HepG2 (cell line): Measurements from ENCODE around the gene COLEC12. TPM values are rescaled to one million over a fixed set of nuclear protein-coding genes. Genes with fewer than 3 reads are reported as not detected.

Experiments used
- ATF7-NPFF ChIP-seq: sonication (generic); formaldehyde crosslinking; IDR thresholded peaks from 2 replicates; pipeline ENCODE4 v1.8.1; 2023; ENCODE audit warnings: mild to moderate bottlenecking, low read depth, missing genetic modification reagents, moderate library complexity
- GABPA ChIP-seq, 2 experiments: IDR thresholded peaks; 2 replicates each; pipeline ENCODE4 v1.6.1; 2011 to 2016; ENCODE audit warnings: low read depth in 2 of 2, low read length in 1 of 2, missing biosample characterization in 1 of 2, missing genetic modification characterization in 1 of 2
- MAFG ChIP-seq: sonication (generic); formaldehyde crosslinking; IDR thresholded peaks from 2 replicates; pipeline ENCODE4 v1.5.1; 2020; ENCODE audit warnings: mild to moderate bottlenecking, missing genetic modification reagents
- MEIS2 ChIP-seq: sonication (generic); formaldehyde crosslinking; IDR thresholded peaks from 2 replicates; pipeline ENCODE4 v1.9.0; 2021; ENCODE audit warnings: mild to moderate bottlenecking, missing genetic modification reagents
- MTA1 ChIP-seq: sonication (generic); formaldehyde crosslinking; IDR thresholded peaks from 2 replicates; pipeline ENCODE4 v1.4.0; 2020; ENCODE audit warnings: missing genetic modification reagents, mild to moderate bottlenecking, borderline replicate concordance
- YY1 ChIP-seq: IDR thresholded peaks from 2 replicates; pipeline ENCODE4 v1.6.1; 2011; ENCODE audit warnings: low read length, low read depth, moderate library complexity, mild to moderate bottlenecking; ENCODE audit not compliant: insufficient read depth, insufficient replicate concordance
- polyA plus RNA-seq, 8 experiments: library from polyadenylated mRNA; depleted of rRNA in 3 of 8; stranded (reverse) in 7 of 8; unstranded in 1 of 8; fragments of >200 nt; fragmentation: Illumina TruSeq in 4 of 8; extraction: Trizol in 4 of 8; gene quantifications; 2 replicates each; pipeline versions ENCODE4 v1.2.1 to v1.2.3, GENCODE V29; 2011 to 2016; ENCODE audit warnings: low read depth in 4 of 8, missing spikeins in 1 of 8, mixed read lengths in 1 of 8; ENCODE audit not compliant: insufficient read depth in 1 of 8
- total RNA-seq, 5 experiments: library from RNA; depleted of rRNA; stranded (reverse); fragments of >200 nt; fragmentation: Illumina TruSeq; extraction: Trizol; gene quantifications; 2 replicates each; pipeline ENCODE4 v1.2.3, GENCODE V29; 2016; ENCODE audit warnings: low read depth in 1 of 5
- TF ChIP-seq, protein P1 (sequence below): sonication (generic); formaldehyde crosslinking; IDR thresholded peaks from 2 replicates; pipeline ENCODE4 v1.5.1; 2020; ENCODE audit warnings: mild to moderate bottlenecking, missing genetic modification reagents, moderate library complexity
- TF ChIP-seq, protein P2 (sequence below): IDR thresholded peaks from 2 replicates; pipeline ENCODE4 v1.6.1; 2016; ENCODE audit warnings: low read depth, missing genetic modification reagents, missing compliant biosample characterization
- TF ChIP-seq, protein P3 (sequence below): sonication (generic); formaldehyde crosslinking; IDR thresholded peaks from 2 replicates; pipeline ENCODE4 v1.5.0; 2020; ENCODE audit warnings: mild to moderate bottlenecking, missing genetic modification reagents, moderate library complexity

Gene COLEC12
- total and polyA plus RNA-seq, 2 of the 13 experiments (the other 11 are each of a cell fraction or from before 2014, with no cell fraction given) = 0.02 to 0.11 TPM

DNA sequence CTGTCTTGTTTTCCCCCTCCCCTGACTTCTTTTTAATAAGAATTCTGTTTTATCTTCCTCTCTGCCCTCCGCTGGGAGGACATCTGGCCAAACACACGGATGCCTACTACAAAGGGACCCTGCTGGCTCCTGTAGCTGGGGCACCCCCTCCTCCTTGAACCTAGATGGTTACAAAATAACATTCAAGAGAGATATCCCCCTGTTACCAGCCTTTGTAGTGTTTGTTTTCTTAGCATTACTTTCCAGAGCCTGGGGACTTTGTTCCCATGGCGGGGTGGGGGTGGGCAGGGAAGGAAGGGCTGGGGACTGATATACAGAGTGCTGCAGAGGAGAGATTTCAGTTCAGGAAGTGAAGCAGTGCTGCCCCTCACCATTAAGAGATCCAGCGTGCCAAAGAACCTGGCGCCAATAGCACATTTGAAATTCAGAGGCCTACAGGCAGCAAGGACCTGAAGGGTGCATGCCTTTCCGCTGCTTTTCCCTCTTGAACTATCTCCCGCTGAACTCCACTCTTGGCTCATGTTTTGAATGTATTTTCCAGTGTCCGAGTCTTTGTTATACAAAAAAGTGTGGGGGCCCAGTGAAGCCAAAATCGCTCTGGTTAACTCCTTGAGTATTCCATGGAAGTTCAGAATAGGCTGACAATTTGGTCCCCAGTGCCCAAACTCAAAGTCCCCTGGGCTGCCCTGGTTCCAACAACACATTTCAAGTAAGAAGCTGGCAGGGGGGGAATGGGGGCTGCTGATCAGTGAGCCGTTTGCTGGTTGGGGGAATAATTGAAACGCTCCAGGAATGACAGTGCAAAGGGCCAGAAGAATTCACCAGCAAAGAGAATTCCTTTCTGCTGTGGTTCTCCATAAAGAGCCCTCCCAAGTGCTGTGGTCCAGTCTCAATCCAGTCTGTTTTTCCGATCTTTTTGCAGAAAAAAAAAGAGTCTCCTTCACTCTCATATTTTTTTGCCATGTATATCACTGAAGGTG, 137.9 kb downstream of the COLEC12 start (continued):
- TF ChIP-seq, protein P1, sequence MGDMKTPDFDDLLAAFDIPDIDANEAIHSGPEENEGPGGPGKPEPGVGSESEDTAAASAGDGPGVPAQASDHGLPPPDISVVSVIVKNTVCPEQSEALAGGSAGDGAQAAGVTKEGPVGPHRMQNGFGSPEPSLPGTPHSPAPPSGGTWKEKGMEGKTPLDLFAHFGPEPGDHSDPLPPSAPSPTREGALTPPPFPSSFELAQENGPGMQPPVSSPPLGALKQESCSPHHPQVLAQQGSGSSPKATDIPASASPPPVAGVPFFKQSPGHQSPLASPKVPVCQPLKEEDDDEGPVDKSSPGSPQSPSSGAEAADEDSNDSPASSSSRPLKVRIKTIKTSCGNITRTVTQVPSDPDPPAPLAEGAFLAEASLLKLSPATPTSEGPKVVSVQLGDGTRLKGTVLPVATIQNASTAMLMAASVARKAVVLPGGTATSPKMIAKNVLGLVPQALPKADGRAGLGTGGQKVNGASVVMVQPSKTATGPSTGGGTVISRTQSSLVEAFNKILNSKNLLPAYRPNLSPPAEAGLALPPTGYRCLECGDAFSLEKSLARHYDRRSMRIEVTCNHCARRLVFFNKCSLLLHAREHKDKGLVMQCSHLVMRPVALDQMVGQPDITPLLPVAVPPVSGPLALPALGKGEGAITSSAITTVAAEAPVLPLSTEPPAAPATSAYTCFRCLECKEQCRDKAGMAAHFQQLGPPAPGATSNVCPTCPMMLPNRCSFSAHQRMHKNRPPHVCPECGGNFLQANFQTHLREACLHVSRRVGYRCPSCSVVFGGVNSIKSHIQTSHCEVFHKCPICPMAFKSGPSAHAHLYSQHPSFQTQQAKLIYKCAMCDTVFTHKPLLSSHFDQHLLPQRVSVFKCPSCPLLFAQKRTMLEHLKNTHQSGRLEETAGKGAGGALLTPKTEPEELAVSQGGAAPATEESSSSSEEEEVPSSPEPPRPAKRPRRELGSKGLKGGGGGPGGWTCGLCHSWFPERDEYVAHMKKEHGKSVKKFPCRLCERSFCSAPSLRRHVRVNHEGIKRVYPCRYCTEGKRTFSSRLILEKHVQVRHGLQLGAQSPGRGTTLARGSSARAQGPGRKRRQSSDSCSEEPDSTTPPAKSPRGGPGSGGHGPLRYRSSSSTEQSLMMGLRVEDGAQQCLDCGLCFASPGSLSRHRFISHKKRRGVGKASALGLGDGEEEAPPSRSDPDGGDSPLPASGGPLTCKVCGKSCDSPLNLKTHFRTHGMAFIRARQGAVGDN = 0 out of 2 replicates have a peak, but pooled peaks have one; percentile 4
- TF ChIP-seq, protein P2, sequence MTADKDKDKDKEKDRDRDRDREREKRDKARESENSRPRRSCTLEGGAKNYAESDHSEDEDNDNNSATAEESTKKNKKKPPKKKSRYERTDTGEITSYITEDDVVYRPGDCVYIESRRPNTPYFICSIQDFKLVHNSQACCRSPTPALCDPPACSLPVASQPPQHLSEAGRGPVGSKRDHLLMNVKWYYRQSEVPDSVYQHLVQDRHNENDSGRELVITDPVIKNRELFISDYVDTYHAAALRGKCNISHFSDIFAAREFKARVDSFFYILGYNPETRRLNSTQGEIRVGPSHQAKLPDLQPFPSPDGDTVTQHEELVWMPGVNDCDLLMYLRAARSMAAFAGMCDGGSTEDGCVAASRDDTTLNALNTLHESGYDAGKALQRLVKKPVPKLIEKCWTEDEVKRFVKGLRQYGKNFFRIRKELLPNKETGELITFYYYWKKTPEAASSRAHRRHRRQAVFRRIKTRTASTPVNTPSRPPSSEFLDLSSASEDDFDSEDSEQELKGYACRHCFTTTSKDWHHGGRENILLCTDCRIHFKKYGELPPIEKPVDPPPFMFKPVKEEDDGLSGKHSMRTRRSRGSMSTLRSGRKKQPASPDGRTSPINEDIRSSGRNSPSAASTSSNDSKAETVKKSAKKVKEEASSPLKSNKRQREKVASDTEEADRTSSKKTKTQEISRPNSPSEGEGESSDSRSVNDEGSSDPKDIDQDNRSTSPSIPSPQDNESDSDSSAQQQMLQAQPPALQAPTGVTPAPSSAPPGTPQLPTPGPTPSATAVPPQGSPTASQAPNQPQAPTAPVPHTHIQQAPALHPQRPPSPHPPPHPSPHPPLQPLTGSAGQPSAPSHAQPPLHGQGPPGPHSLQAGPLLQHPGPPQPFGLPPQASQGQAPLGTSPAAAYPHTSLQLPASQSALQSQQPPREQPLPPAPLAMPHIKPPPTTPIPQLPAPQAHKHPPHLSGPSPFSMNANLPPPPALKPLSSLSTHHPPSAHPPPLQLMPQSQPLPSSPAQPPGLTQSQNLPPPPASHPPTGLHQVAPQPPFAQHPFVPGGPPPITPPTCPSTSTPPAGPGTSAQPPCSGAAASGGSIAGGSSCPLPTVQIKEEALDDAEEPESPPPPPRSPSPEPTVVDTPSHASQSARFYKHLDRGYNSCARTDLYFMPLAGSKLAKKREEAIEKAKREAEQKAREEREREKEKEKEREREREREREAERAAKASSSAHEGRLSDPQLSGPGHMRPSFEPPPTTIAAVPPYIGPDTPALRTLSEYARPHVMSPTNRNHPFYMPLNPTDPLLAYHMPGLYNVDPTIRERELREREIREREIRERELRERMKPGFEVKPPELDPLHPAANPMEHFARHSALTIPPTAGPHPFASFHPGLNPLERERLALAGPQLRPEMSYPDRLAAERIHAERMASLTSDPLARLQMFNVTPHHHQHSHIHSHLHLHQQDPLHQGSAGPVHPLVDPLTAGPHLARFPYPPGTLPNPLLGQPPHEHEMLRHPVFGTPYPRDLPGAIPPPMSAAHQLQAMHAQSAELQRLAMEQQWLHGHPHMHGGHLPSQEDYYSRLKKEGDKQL (CRISPR knock-in tag) = peak; percentile 45; the same call in 1 of the 2 replicates
- TF ChIP-seq, protein P3, sequence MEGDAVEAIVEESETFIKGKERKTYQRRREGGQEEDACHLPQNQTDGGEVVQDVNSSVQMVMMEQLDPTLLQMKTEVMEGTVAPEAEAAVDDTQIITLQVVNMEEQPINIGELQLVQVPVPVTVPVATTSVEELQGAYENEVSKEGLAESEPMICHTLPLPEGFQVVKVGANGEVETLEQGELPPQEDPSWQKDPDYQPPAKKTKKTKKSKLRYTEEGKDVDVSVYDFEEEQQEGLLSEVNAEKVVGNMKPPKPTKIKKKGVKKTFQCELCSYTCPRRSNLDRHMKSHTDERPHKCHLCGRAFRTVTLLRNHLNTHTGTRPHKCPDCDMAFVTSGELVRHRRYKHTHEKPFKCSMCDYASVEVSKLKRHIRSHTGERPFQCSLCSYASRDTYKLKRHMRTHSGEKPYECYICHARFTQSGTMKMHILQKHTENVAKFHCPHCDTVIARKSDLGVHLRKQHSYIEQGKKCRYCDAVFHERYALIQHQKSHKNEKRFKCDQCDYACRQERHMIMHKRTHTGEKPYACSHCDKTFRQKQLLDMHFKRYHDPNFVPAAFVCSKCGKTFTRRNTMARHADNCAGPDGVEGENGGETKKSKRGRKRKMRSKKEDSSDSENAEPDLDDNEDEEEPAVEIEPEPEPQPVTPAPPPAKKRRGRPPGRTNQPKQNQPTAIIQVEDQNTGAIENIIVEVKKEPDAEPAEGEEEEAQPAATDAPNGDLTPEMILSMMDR (CRISPR knock-in tag) = 0 out of 2 replicates have a peak, but pooled peaks have one; percentile 5
- TF ChIP-seq ATF7-NPFF (no peak), MAFG (CRISPR knock-in tag) (no peak), YY1 (peak; percentile 26), GABPA (IDR thresholded peaks at IDR 0.05; ENCODE audit: low read depth, low read length) (no peak), GABPA (CRISPR knock-in tag; IDR thresholded peaks at IDR 0.05; ENCODE audit: low read depth) (0 out of 2 replicates have a peak, but pooled peaks have one; percentile 13), MEIS2 (CRISPR knock-in tag) (no peak), MTA1 (CRISPR knock-in tag) (no peak)
